Central memory CD8-positive, alpha-beta T cell (primary cell): ENCODE results near the gene ATG9A.

Experiments used
- ATAC-seq: fragments of 150-1000 bp; cut with Tn5 transposase; replicated peaks from 2 replicates; pipeline ENCODE4 v1.10.0; 2022; ENCODE audit warnings: mild to moderate bottlenecking, moderate FRiP score, moderate number of reproducible peaks; ENCODE audit not compliant: poor library complexity, severe bottlenecking; ENCODE audit errors: extremely low read depth
- DNase-seq, 2 donors: peaks; one replicate each; pipeline ENCODE4 v3.0.0; 2021; ENCODE audit warnings: low spot score in 2 of 2
- H3K27ac Mint-ChIP-seq: one replicate; pipeline ENCODE4 v1.8.0; 2022; ENCODE audit warnings: low read depth, mild to moderate bottlenecking, moderate library complexity, mixed read lengths
- H3K27me3 Mint-ChIP-seq: one replicate; pipeline ENCODE4 v1.8.0; 2022; ENCODE audit warnings: mixed read lengths
- H3K36me3 Mint-ChIP-seq: one replicate; pipeline ENCODE4 v1.8.0; 2022; ENCODE audit warnings: mild to moderate bottlenecking, moderate library complexity, mixed read lengths; ENCODE audit not compliant: insufficient read depth
- H3K4me1 Mint-ChIP-seq: one replicate; pipeline ENCODE4 v1.8.0; 2022; ENCODE audit warnings: mixed read lengths
- H3K4me3 Mint-ChIP-seq: one replicate; pipeline ENCODE4 v1.8.0; 2022; ENCODE audit warnings: mild to moderate bottlenecking, moderate library complexity, mixed read lengths
- H3K9me3 Mint-ChIP-seq: one replicate; pipeline ENCODE4 v1.8.0; 2022; ENCODE audit warnings: mixed read lengths

ATG9A gene

GRCh38 chr2:219214786-219215185 is 14.7 kb downstream of the ATG9A start:
- no peak for ATAC-seq
- H3K4me1 Mint-ChIP-seq: peaks cover 14% of the 10 kb centered on the region
- no peaks in the 10 kb centered on the region for H3K9me3 Mint-ChIP-seq
- no peak overlapping the region for H3K4me3 Mint-ChIP-seq
- peaks cover 20% of the 10 kb centered on the region for H3K36me3 Mint-ChIP-seq
- no peaks in the 10 kb centered on the region for H3K27me3 Mint-ChIP-seq
- no peak overlapping the region for H3K27ac Mint-ChIP-seq
- DNase-seq: no peak

GRCh38 chr2:219214141-219214540 is 15.3 kb downstream of the ATG9A start:
- Mint-ChIP-seq H3K27ac (no peak overlapping the region), H3K9me3 (no peaks in the 10 kb centered on the region), H3K27me3 (no peaks in the 10 kb centered on the region), H3K4me1 (peaks cover 14% of the 10 kb centered on the region), H3K36me3 (peaks cover 21% of the 10 kb centered on the region), H3K4me3 (no peak overlapping the region)
- DNase-seq: no peak
- ATAC-seq: no peak

GRCh38 chr2:219213486-219214071 is 15.9 kb downstream of the ATG9A start:
- H3K4me1 Mint-ChIP-seq: peaks cover 17% of the 10 kb centered on the region
- H3K9me3 Mint-ChIP-seq: no peaks in the 10 kb centered on the region
- H3K36me3 Mint-ChIP-seq: peaks cover 18% of the 10 kb centered on the region
- DNase-seq (no peak), ATAC-seq (no peak)
- H3K27me3 Mint-ChIP-seq: no peaks in the 10 kb centered on the region
- H3K4me3 Mint-ChIP-seq: no peak overlapping the region
- H3K27ac Mint-ChIP-seq: no peak overlapping the region

GRCh38 chr2:219213026-219213415 is 16.4 kb downstream of the ATG9A start:
- Mint-ChIP-seq H3K4me1 (peaks cover 22% of the 10 kb centered on the region), H3K27ac (no peak overlapping the region), H3K9me3 (no peaks in the 10 kb centered on the region), H3K4me3 (no peak overlapping the region), H3K27me3 (no peaks in the 10 kb centered on the region), H3K36me3 (peaks cover 21% of the 10 kb centered on the region)
- no peak for DNase-seq
- no peak for ATAC-seq

GRCh38 chr2:219210886-219211362 is 18.5 kb downstream of the ATG9A start:
- Mint-ChIP-seq H3K9me3 (no peaks in the 10 kb centered on the region), H3K4me1 (peaks cover 34% of the 10 kb centered on the region), H3K36me3 (peaks cover 29% of the 10 kb centered on the region), H3K4me3 (peak overlapping the region; percentile 57), H3K27me3 (no peaks in the 10 kb centered on the region), H3K27ac (peak overlapping the region; percentile 91)
- no peak for DNase-seq
- ATAC-seq: no peak

GRCh38 chr2:219210196-219210885 is 19.1 kb downstream of the ATG9A start:
- no peaks in the 10 kb centered on the region for H3K27me3 Mint-ChIP-seq
- no peaks in the 10 kb centered on the region for H3K9me3 Mint-ChIP-seq
- H3K4me3 Mint-ChIP-seq: no peak overlapping the region
- ATAC-seq: no peak
- H3K27ac Mint-ChIP-seq: no peak overlapping the region
- peaks cover 29% of the 10 kb centered on the region for H3K36me3 Mint-ChIP-seq
- peaks cover 35% of the 10 kb centered on the region for H3K4me1 Mint-ChIP-seq
- no peak for DNase-seq

- Mint-ChIP-seq H3K4me3 (no peak overlapping the region), H3K9me3 (no peaks in the 10 kb centered on the region), H3K4me1 (peaks cover 35% of the 10 kb centered on the region), H3K27me3 (no peaks in the 10 kb centered on the region), H3K27ac (no peak overlapping the region), H3K36me3 (peaks cover 26% of the 10 kb centered on the region)
- DNase-seq (no peak), ATAC-seq (no peak)
Observed at GRCh38 chr2:219209236-219210195, 19.9 kb downstream of the ATG9A start.

- ATAC-seq (no peak), DNase-seq (no peak)
- Mint-ChIP-seq H3K4me3 (peak overlapping the region; percentile 86), H3K4me1 (peaks cover 35% of the 10 kb centered on the region), H3K9me3 (no peaks in the 10 kb centered on the region), H3K27ac (no peak overlapping the region), H3K36me3 (peaks cover 23% of the 10 kb centered on the region), H3K27me3 (no peaks in the 10 kb centered on the region)
Observed at GRCh38 chr2:219207884-219208740, 21.3 kb downstream of the ATG9A start.

GRCh38 chr2:219207134-219207883 is 22.1 kb downstream of the ATG9A start:
- Mint-ChIP-seq H3K36me3 (peaks cover 23% of the 10 kb centered on the region), H3K4me1 (peaks cover 35% of the 10 kb centered on the region), H3K4me3 (peak overlapping the region; percentile 86), H3K27ac (peak overlapping the region; percentile 32), H3K27me3 (no peaks in the 10 kb centered on the region), H3K9me3 (no peaks in the 10 kb centered on the region)
- no peak for DNase-seq
- ATAC-seq: peak; percentile 2

- DNase-seq (peak; percentile 92), ATAC-seq (peak; percentile 97)
- Mint-ChIP-seq H3K36me3 (peaks cover 23% of the 10 kb centered on the region), H3K27ac (peak within 1 kb of the TSS; percentile 92), H3K4me1 (peaks cover 35% of the 10 kb centered on the region), H3K27me3 (no peaks in the 10 kb centered on the region), H3K4me3 (peak within 1 kb of the TSS; percentile 86), H3K9me3 (no peaks in the 10 kb centered on the region)
Observed at GRCh38 chr2:219206328-219207133, 22.9 kb downstream of the ATG9A start, which contains the start of gene ZFAND2B. ZFAND2B (plus strand) TSS chr2:219206782; CDS start chr2:219206988, 206 bp downstream.

- Mint-ChIP-seq H3K9me3 (no peaks in the 10 kb centered on the region), H3K27me3 (no peaks in the 10 kb centered on the region), H3K27ac (peak overlapping the region; percentile 92), H3K4me3 (peak overlapping the region; percentile 86), H3K36me3 (peaks cover 22% of the 10 kb centered on the region), H3K4me1 (peaks cover 29% of the 10 kb centered on the region)
- DNase-seq (no peak), ATAC-seq (no peak)
Observed at GRCh38 chr2:219205981-219206327, 23.5 kb downstream of the ATG9A start.
